Measurements from ENCODE around the gene NRP2.

Gene NRP2, protein sequence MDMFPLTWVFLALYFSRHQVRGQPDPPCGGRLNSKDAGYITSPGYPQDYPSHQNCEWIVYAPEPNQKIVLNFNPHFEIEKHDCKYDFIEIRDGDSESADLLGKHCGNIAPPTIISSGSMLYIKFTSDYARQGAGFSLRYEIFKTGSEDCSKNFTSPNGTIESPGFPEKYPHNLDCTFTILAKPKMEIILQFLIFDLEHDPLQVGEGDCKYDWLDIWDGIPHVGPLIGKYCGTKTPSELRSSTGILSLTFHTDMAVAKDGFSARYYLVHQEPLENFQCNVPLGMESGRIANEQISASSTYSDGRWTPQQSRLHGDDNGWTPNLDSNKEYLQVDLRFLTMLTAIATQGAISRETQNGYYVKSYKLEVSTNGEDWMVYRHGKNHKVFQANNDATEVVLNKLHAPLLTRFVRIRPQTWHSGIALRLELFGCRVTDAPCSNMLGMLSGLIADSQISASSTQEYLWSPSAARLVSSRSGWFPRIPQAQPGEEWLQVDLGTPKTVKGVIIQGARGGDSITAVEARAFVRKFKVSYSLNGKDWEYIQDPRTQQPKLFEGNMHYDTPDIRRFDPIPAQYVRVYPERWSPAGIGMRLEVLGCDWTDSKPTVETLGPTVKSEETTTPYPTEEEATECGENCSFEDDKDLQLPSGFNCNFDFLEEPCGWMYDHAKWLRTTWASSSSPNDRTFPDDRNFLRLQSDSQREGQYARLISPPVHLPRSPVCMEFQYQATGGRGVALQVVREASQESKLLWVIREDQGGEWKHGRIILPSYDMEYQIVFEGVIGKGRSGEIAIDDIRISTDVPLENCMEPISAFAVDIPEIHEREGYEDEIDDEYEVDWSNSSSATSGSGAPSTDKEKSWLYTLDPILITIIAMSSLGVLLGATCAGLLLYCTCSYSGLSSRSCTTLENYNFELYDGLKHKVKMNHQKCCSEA

DNA sequence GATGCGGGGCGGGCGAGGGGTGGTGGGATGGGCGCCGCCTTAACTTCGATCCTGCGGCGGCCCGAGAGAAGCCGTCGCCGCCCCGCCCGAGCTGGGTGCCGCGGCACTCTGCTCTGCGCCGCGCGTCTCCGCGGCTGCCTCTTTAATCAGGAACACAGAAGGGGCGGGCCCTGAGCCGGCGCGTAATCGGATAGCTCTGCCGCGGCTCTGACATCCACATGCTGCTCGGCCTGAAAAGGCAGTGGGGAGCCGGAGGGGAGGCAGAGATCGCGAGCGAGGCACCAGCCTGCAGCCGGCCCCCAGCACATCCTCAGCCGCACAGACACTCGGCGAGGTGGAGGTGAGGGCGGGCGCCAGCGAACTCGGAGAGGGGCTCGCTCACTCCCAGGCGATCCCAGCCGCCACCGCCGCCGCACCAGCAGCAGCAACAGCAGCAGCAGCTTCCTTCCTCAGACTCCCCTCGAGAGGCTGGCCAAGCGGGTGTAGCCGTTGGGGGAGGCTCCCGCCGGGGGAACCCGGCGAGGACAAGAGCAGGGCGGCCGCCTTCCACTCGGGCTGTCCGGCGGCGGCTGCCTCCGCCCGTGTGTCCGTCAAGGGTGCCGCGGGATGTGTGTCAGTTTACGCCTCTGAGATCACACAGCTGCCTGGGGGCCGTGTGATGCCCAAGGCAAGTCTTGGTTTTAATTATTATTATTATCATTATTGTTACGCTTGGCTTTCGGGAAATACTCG is at the start of gene NRP2:
NRP2 (plus strand) TSS at position 263 of the 732 bp plus-strand sequence. CDS start 790 bp downstream, outside the sequence.
- no peak for DNase-seq (ENCODE audit: low read depth)

DNA sequence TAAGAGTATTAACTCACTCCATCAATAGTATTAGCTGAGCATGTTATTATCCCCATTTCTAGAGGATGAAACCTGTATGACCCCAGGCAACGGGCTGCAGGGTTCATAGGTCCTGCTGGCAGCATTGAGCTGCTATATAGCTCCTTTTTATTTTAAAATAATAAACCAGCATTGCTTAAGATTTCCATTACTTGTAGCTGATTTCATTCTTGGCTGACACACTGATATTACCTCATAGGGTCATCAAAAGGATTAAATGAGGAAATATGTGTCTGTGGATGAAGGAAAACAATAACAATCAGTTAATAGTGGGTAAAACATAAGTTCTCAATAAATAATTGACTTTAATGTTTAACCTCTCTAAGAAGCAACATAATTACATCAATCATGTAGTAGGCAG is 48.3 kb upstream of the NRP2 start:
- DNase-seq (ENCODE audit: low read depth), result no peak

DNA sequence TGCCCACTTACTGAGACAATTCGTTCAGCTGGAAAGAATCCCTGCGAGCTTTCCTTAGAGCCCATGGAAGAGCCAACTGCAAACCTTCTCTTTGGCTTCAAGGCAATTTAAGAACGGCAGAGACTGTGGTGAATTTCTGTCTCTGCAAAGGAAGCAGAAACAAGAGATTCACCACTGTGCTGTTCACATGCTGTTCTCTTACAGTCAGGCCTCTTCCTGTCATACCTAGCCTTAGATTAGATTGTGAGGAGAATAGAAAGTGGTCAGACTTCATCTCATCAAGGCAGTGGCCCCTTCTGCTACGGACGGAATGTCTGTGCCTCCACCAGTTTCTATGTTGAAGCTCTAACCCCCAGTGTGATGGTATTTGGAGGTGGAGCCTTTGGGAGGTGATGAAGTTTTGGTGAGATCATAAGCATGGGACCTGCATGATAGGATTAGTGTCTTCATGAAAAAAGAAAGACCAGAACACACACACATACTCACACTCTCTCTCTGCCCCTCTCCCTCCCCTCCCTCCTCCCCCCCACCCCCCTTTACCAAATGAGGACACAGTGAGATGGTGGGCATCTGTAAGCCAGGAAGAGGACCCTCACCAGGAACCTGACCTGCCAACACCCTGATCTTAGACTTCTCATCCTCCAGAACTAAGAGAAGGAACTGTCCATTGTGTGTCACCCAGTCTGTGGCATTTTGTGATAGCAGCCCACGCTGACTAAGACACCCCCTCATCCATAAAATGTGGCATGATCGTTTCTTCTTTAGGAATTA is 45.6 kb upstream of the NRP2 start:
- DNase-seq (ENCODE audit: low read depth), result no peak

DNA sequence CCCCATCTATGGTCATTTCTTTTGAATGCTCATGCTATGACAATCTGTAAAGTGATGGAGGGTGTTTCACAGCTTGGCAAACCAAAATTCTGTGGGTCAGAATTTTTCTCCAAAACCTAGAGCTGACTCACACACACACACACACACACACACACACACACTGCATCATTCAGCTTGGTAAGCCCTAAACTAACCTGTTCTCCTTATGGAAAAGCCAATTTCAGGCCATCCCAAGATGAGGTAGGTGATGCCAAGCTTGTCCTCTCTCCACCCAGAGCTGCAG is 45.0 kb upstream of the NRP2 start:
- DNase-seq (ENCODE audit: low read depth), result no peak

DNA sequence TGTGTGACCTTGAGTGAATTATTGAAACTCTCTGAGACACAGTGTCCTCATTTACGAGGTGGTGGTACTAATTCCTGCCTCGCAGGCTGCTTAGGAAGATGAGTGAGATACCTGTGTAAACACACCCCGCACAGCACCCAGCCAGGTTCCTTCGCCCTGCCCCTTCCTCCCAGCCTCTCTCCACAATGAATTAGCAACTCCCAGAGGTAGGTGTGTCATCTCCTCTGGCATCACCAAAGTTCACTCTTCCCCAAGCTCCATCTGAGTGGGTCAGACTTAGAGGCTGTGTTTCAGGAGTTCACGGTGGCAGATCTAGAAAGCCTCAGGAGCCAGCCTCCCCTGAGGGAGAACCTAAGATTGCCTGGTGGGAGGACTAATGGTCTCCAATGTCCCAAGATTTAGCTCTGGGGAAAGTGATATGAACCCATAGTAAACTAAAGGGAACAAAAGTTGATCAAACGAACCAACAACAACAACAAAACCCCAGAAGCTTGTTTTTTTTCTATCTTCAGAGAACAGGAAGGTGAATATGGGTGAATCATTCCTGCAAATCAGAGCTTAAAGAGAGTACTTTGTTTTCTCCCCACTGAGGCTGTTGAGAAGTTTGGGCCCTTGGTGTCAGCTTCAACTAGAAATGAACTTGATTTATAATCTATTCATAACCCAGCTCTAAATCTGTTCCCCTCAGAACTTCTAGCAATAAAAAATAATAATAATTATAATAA is 44.4 kb upstream of the NRP2 start:
- no peak for DNase-seq (ENCODE audit: low read depth)

DNA sequence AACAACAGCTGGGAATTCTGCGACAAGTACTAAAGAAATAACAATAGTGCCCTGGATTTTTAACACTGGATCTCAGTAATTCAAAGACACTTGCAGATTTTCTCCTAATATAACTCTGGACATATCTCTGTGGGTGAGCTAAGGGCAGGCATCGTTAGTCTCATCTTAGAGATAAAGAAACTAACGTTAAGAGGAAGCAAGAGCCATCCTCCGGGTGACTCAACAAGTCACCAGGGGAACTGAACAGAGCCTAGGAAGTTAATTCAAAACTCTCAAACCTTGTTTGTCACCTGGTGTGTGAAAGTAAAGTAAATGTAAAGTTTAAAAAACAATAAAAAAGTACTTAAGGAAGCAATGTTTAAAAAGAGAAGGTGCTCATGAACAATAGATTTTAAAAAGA is 41.6 kb upstream of the NRP2 start:
- no peak for DNase-seq (ENCODE audit: low read depth)

DNA sequence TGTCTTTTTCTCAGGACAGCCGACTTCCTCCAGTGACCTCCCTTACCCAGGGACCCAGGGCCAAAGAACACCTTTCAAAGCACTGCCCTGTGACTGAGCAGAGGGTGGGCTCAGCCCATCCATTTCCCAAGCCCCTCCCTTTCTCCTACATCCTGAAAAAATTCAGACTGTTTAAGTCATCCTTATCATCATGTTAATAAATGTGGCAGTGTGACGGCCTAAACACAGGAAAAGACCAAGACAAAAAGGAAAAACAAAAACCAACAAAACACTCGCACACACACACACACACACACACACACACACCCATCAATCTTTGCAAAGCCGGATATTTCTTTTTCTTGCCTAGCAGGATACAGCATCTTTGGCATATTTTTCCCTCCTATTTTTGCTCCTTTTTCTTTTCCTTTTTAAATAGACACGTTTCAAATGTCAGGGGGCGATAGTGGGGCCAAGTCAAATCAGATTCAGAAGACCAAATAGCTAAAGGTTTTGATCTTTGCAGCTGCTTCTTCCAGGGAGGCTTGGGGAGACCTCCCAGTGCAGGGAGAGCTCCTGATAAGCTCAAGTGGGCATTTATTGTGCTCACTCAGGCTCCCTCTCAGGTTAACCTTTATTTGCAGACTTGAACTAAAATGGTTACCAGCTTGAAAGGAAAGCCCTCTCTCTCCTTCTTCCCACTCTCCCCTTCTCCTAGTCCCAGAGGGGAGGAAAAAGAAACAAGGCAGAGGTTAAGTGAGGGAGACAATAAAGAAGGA is 39.5 kb upstream of the NRP2 start:
- DNase-seq (ENCODE audit: low read depth), result no peak

DNA sequence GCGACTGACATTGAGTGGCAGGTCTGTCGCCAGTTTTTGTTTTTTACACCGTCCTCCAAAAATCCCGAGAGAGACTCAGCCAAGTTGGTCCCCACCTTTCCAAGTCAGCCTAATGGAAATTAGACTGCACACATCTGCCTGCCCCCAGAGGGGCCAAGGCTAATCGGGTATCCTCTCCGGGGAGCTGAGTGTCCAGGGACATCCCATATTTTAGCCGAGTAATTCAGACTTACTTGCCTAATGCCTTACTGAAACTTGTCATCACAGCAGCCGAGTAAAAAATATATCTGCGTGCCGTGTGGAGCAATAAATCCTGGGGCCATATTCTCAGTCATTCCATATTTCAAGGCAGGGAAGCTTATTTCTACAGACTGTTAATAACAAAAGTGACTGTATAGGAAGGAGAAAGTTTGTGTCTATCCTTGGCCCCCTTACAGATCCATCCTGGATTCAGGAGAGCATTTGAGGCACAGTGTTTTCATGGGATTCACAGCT is 38.9 kb upstream of the NRP2 start:
- DNase-seq (ENCODE audit: low read depth), result no peak

DNA sequence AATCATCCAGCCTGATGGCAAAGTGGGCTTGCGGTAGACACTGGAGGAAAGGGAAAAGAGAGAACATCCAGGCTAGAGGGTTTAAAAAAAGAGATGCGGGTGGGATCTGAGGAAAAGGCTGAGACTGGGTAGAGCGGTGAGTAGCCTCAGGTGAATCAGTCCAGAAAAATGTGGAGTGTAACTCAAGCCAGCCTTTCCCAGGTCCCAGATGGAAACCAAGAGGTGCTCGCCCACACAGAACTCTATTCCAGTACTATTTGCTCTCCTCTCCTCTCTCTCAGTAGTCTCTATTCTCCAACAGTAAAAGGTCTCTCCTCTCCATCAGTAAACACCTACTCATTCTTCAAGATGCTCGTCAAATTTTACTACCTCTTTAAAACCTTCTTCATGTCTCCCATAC is 38.3 kb upstream of the NRP2 start:
- DNase-seq (ENCODE audit: low read depth), result no peak

DNA sequence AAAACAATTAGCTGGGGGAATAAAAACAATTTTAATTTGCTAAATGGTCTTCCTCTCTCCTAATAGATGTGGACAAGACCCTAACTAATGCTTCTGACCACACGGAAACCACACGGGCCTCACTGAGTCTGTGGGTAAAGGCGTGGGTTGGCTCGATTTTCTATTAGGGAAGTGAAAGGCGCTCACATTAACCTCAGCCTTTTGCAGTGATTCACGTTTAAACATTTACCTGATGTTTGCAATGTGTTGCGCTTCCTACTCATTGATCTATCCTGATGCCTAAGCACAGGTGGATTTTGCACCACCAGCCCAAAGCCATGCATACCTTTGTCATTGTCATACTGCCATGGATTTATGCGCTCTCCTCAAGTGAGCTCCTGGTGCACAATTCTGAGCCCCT is 35.6 kb upstream of the NRP2 start:
- DNase-seq (ENCODE audit: low read depth), result no peak

DNA sequence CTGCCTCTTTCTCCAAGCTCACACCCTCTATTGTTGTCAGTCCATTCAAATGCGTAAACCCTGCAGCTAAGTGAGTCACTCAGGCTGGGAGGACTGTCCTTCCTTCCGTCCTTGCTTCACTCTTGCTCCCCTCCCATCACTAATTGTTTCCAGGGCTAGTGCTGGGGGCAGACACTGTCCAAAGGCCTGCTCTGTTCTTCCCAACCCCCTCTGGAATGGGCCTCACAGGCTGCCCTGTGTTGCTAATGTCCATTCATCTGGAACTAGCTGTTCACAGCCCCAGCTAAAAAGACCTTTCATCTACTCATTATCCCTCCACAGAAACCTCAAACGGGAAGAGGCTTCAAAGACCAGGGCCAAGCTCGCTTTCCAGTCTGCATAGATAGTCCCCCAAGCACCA is 31.9 kb upstream of the NRP2 start:
- DNase-seq (ENCODE audit: low read depth), result no peak

DNA sequence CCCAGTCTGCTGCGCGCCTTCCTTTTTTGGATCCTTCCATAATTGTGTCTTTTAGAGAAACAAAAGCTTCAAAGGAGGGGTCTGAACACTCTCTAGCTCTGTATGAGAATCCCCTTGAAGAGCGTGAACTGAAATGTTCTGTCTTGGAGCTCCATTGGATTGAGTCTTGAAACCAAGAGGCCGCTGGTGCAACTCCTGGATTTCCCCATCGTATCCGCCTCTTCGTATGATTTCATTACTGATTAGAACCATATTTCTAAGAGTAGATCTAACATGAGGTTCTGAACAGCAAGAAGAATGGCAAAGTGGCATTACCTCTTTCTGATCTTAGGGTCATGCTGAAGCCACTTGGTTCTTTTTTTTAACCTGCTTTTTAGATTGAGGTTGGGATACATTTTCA is 31.4 kb upstream of the NRP2 start:
- DNase-seq (ENCODE audit: low read depth), result no peak

DNA sequence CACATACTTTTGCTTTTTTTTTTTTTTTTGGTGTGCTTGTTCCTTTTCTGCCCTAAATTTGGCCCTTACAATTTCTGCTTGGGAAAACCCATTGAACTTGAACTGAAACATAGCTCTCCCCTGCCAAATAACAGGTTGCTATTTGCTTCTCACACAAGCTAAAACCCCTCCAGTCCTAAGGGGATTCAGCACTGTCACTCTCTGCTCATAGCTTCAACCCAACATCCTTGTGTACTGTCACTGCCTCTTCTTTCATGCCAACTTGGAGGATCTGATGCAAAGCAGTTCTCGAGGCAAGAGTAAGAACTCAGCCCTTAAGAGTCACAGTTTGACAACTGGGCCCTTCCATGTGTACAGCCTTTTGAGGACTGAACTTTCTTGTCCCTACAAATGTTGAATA is 30.6 kb upstream of the NRP2 start:
- DNase-seq (ENCODE audit: low read depth), result no peak

DNA sequence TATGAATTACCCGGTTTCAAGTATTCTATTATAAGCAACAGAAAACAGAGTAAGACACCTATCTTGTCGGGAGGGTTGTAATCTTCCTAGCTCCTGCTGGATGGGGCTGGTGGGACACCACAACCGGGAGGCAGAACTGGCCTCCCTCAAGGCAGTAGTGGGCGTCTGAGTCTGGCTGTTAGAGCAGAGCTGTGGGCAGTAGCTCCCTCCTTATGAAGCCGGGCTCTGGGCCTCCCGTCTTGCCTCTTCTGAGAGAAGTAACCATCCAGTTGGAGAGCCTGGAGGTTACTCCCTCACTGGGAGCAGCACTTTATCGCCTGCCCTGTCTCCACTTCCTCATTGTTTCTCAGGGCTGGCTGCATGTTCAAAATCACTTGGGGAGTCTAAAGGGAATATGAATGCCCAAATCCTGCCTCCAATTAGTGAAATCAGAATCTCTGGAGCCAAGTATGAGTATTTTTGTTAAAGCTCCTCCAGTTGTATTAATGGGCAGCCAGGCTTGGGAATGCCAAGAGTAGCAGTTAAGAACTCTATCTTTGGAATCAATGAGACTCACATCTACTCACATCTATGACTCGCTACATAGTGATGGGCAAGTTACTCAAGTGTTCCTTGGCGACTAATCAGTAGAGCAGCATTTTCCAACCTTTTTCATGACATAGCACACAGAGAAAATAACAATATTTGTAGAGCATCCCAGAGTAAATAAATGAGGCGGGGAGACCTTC is 27.3 kb upstream of the NRP2 start:
- DNase-seq (ENCODE audit: low read depth), result no peak

DNA sequence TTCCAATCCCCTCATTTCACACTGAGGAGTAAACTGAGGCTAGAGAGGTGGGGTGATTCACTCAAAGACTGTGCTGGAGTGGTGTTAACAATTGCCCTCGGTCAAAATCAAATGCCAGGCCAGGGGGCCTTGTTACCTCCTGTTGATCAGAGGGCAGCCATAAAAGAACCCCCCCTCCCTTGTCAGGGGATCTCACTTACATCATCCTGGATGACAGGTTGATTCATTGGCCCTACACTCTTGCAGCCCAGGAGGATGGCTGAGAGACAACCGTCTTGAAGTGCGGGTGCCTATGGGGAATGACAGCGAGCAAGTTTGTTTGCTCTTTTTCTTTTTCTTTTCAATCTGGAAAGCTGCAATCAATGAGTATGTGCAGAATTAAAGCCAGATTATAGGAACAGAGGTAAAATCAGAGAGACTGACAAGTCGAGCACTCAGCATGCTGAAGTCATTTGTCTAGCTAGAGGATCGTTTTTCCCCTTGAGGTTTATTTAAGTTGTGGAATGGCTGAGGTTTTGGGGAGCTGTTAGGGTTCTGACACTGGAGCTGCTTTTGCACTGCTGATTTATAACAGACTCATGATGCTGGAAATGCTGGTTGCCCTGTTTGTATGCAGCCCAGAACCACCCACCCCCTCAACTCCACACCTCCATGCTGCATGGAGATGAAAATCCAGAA is 26.4 kb upstream of the NRP2 start:
- DNase-seq (ENCODE audit: low read depth), result no peak

DNA sequence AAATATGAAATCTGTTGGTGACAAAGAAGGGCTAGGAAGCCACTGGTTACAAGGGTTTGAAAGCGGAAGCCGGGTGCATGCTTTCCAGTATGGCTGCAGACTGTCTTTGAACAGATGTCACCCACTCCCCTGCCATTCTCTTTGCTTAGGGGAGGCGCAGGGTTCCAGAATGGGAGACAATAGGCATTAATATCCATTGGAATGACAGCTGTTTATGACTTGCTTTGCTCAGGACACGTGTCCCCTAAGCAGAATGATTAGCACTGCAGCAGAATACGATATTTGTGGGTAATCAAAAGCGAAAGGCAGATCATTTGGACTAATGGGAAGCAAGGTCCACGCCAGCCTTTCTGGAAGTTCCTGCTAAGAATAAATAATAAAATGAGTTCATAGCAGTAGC is 25.8 kb upstream of the NRP2 start:
- DNase-seq (ENCODE audit: low read depth), result no peak

DNA sequence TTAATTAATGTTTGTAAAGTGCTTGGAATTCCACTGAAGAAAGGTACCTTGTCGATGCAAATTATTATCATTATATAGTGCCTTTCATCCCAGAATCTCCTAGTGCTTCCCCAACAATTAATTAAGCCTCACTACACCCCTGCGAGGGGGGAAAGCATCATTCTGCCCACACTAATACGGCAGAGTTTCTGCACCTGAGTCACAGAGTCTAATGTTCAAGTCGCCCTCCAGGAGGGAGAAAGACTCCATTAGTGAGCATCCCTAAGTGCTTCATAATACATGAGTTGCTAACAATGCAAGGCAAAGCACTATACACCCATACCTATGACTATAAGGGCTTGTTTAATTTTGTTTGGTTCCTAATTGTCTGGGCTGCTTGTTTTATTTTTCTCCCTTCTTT is 25.4 kb upstream of the NRP2 start:
- no peak for DNase-seq (ENCODE audit: low read depth)

DNA sequence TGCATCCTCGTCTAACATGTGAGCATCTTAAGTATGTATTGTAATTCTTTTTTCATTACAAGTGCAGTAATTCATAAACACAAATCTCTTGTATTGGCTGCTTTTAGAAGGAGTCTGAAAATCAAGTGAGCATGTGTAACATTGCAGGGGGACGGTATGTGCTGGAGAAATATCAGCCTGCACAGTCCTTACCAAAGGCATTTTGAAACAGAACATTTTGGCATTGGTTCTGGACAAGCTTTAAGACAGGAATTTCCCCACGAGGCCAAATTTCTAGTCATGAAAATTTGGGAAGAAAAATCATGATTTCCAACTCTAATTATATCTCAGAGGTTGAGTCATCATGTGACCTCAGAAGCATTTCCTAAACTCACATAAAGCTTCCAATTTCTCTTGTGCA is 24.7 kb upstream of the NRP2 start:
- no peak for DNase-seq (ENCODE audit: low read depth)

DNA sequence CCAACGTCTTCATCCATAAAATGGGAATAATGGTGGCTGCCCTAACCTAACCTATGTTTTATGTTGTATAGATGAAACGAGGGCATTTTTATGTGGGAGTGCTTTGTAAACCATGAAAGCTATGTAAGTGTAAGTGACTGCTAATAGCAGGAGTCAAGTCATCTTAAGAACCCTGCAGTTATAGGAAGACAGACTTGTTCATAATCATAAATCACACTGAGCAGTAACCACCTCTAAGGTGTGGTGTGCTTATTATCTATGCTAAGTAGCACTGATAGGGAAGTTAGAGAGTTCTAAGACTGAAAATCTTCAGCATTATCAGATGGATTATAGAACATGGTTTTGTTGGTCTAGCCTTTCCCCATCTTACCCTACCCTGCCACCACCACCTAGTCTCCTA is 24.2 kb upstream of the NRP2 start:
- DNase-seq (ENCODE audit: low read depth), result no peak

All from stimulated activated CD8-positive, alpha-beta memory T cell treated with anti-CD3 and anti-CD28 coated beads, Interleukin-12 subunit alpha, Interleukin-12 subunit beta, amount 100 ng/mL, for 1 hour (primary cell).